IPS-NIHi11 (cell line): ENCODE results near the gene MATN1.
A peak's percentile ranks its signal among the peaks of the same experiment; 100 is the strongest.

Source experiments
- DNase-seq: peaks from one replicate; pipeline ENCODE4 v3.0.0; 2012; ENCODE audit warnings: mixed read lengths, low spot score

MATN1 gene

GRCh38 chr1:30745156-30745833, 21.9 kb upstream of the MATN1 start:
- no peak for DNase-seq

- DNase-seq = no peak
Measured at GRCh38 chr1:30744060-30744756, 20.8 kb upstream of the MATN1 start.

GRCh38 chr1:30743584-30744059, 20.2 kb upstream of the MATN1 start:
- DNase-seq = no peak

GRCh38 chr1:30742963-30743559, 19.7 kb upstream of the MATN1 start:
- no peak for DNase-seq

- DNase-seq = no peak
Measured at GRCh38 chr1:30742300-30742962, 19.0 kb upstream of the MATN1 start.

- no peak for DNase-seq
Measured at GRCh38 chr1:30741239-30741894, 18.0 kb upstream of the MATN1 start.

GRCh38 chr1:30740251-30741238, 17.2 kb upstream of the MATN1 start:
- DNase-seq = no peak

GRCh38 chr1:30739601-30740000, 16.2 kb upstream of the MATN1 start:
- no peak for DNase-seq

- DNase-seq = no peak
Measured at GRCh38 chr1:30738715-30739559, 15.6 kb upstream of the MATN1 start.

GRCh38 chr1:30738040-30738714, 14.8 kb upstream of the MATN1 start:
- DNase-seq = peak; percentile 62

GRCh38 chr1:30737357-30738039, 14.1 kb upstream of the MATN1 start:
- no peak for DNase-seq

GRCh38 chr1:30735668-30736498, 12.5 kb upstream of the MATN1 start:
- no peak for DNase-seq

GRCh38 chr1:30735124-30735523, 11.7 kb upstream of the MATN1 start:
- DNase-seq = no peak

- DNase-seq = no peak
Measured at GRCh38 chr1:30734580-30734979, 11.2 kb upstream of the MATN1 start.

GRCh38 chr1:30734106-30734505, 10.7 kb upstream of the MATN1 start:
- no peak for DNase-seq

GRCh38 chr1:30733493-30733892, 10.1 kb upstream of the MATN1 start:
- no peak for DNase-seq

GRCh38 chr1:30732277-30732996, 9.1 kb upstream of the MATN1 start:
- no peak for DNase-seq
